Occipital lobe (tissue), 2 donors: ENCODE data around the gene TNFSF9. TPM values are rescaled to one million over a fixed set of nuclear protein-coding genes. Genes with fewer than 3 reads are reported as not detected.
"Not testable (repeated sequence)": the region's sequence is repeated elsewhere in the genome, so short reads cannot be mapped to it uniquely, and the experiment has no call there.

Source experiments
- DNase-seq: peaks from one replicate; lab custom pipeline; 2025; lab: John Stamatoyannopoulos, UW
- total RNA-seq: library from RNA; depleted of rRNA; stranded (reverse); fragments of >200 nt; gene quantifications from one replicate; pipeline ENCODE4 v1.2.3, GENCODE V29; 2014

TNFSF9 gene
- total RNA-seq, 1 donor from 2014 or later = 2.2 TPM

- DNase-seq = not testable (repeated sequence)
These were observed 22.6 kb upstream of the TNFSF9 start for GRCh38 chr19:6508028-6508771.

GRCh38 chr19:6509118-6509971 is 21.5 kb upstream of the TNFSF9 start:
- peak; percentile 94 for DNase-seq

- DNase-seq = no peak
These were observed 20.2 kb upstream of the TNFSF9 start for GRCh38 chr19:6510618-6511017.

GRCh38 chr19:6514089-6514488 is 16.7 kb upstream of the TNFSF9 start:
- no peak for DNase-seq

GRCh38 chr19:6514926-6515544 is 15.8 kb upstream of the TNFSF9 start:
- DNase-seq = no peak

- DNase-seq = peak; percentile 96
These were observed 14.7 kb upstream of the TNFSF9 start for GRCh38 chr19:6516018-6516658.

- DNase-seq = peak; percentile 86
These were observed 14.1 kb upstream of the TNFSF9 start for GRCh38 chr19:6516659-6517291.

- no peak for DNase-seq
These were observed 12.5 kb upstream of the TNFSF9 start for GRCh38 chr19:6518145-6518911.

GRCh38 chr19:6519289-6519688 is 11.5 kb upstream of the TNFSF9 start:
- no peak for DNase-seq

- no peak for DNase-seq
These were observed 8.8 kb upstream of the TNFSF9 start for GRCh38 chr19:6521718-6522646.

GRCh38 chr19:6522712-6523111 is 8.1 kb upstream of the TNFSF9 start:
- DNase-seq = no peak

- DNase-seq = no peak
These were observed 6.5 kb upstream of the TNFSF9 start for GRCh38 chr19:6524311-6524710.

- no peak for DNase-seq
These were observed 2.8 kb upstream of the TNFSF9 start for GRCh38 chr19:6527893-6528543.

- DNase-seq = peak; percentile 36
These were observed 2.2 kb upstream of the TNFSF9 start for GRCh38 chr19:6528544-6529121.

GRCh38 chr19:6529351-6529750 is 1.5 kb upstream of the TNFSF9 start:
- DNase-seq = no peak

GRCh38 chr19:6529937-6530385 is 865 bp upstream of the TNFSF9 start:
- DNase-seq = no peak

GRCh38 chr19:6531163-6531955 is 533 bp downstream of the TNFSF9 start:
- no peak for DNase-seq

GRCh38 chr19:6531956-6532243 is 1.1 kb downstream of the TNFSF9 start:
- DNase-seq = no peak
